Neural progenitor cell (in vitro differentiated cells): ENCODE results near the gene JAK1. TPM values are rescaled to one million over a fixed set of nuclear protein-coding genes. Genes with fewer than 3 reads are reported as not detected.
"Not testable (repeated sequence)": the region's sequence is repeated elsewhere in the genome, so short reads cannot be mapped to it uniquely, and the experiment has no call there.

Experiments
- DNase-seq: peaks from one replicate; pipeline ENCODE4 v3.0.0-alpha.2; 2016; ENCODE audit warnings: low spot score
- H2AFZ ChIP-seq: fragments of 200-600 bp; sonication (generic); replicated peaks from 2 replicates; pipeline ENCODE4 v1.6.1; 2016; ENCODE audit warnings: antibody characterized with exemption
- H3F3A ChIP-seq: fragments of 200-600 bp; sonication (generic); 2 replicates; pipeline ENCODE4 v1.6.1; 2016; ENCODE audit warnings: antibody characterized with exemption, low read depth
- H3K27ac ChIP-seq: fragments of 200-600 bp; sonication (generic); 2 replicates; pipeline ENCODE4 v1.5.1; 2016; ENCODE audit warnings: mild to moderate bottlenecking
- H3K27me3 ChIP-seq: fragments of 200-600 bp; sonication (generic); 2 replicates; pipeline ENCODE4 v1.6.1; 2016; ENCODE audit warnings: mild to moderate bottlenecking, moderate library complexity
- H3K36me3 ChIP-seq: fragments of 200-600 bp; sonication (generic); 2 replicates; pipeline ENCODE4 v1.5.1; 2016
- H3K4me1 ChIP-seq: fragments of 200-600 bp; sonication (generic); 2 replicates; pipeline ENCODE4 v1.6.1; 2016; ENCODE audit warnings: mixed run types
- H3K4me2 ChIP-seq: fragments of 200-600 bp; sonication (generic); 2 replicates; pipeline ENCODE4 v1.6.1; 2016
- H3K4me3 ChIP-seq: fragments of 200-600 bp; sonication (generic); 2 replicates; pipeline ENCODE4 v1.5.1; 2016
- H3K79me2 ChIP-seq: fragments of 200-600 bp; sonication (generic); 2 replicates; pipeline ENCODE4 v1.6.1; 2016; ENCODE audit warnings: low read depth
- H3K9ac ChIP-seq: fragments of 200-600 bp; sonication (generic); 2 replicates; pipeline ENCODE4 v1.6.1; 2016
- H3K9me3 ChIP-seq: fragments of 200-600 bp; sonication (generic); 2 replicates; pipeline ENCODE4 v1.5.1; 2016; ENCODE audit warnings: low read depth
- H4K20me1 ChIP-seq: fragments of 200-600 bp; sonication (generic); 2 replicates; pipeline ENCODE4 v1.6.1; 2016; ENCODE audit warnings: low read depth
- H3K27ac Mint-ChIP-seq: 3 replicates; pipeline ENCODE4 v1.8.0; 2021; ENCODE audit warnings: mixed read lengths
- H3K27me3 Mint-ChIP-seq: 2 replicates; pipeline ENCODE4 v1.8.0; 2022; ENCODE audit warnings: low read depth, mild to moderate bottlenecking, inconsistent platforms, moderate library complexity, mixed read lengths; ENCODE audit not compliant: insufficient read depth
- H3K36me3 Mint-ChIP-seq: 3 replicates; pipeline ENCODE4 v1.8.0; 2021; ENCODE audit warnings: mixed read lengths
- H3K4me1 Mint-ChIP-seq: 3 replicates; pipeline ENCODE4 v1.8.0; 2021; ENCODE audit warnings: mixed read lengths
- H3K4me3 Mint-ChIP-seq: 3 replicates; pipeline ENCODE4 v1.8.0; 2021; ENCODE audit warnings: mild to moderate bottlenecking, moderate library complexity, mixed read lengths
- H3K9me3 Mint-ChIP-seq: 3 replicates; pipeline ENCODE4 v1.8.0; 2020; ENCODE audit warnings: mixed read lengths
- EZH2 ChIP-seq: fragments of 200-600 bp; sonication (generic); IDR thresholded peaks from 2 replicates; pipeline ENCODE4 v1.6.1; 2017; ENCODE audit warnings: antibody characterized with exemption, mild to moderate bottlenecking, moderate library complexity
- EZH2phosphoT487 ChIP-seq: fragments of 200-600 bp; sonication (generic); IDR thresholded peaks from 2 replicates; pipeline ENCODE4 v1.6.1; 2017; ENCODE audit warnings: antibody characterized with exemption
- total RNA-seq: library from RNA; depleted of rRNA; stranded (reverse); fragments of >200 nt; gene quantifications from 2 replicates; pipeline ENCODE4 v1.2.3, GENCODE V29; 2015; ENCODE audit warnings: low replicate concordance
- TF ChIP-seq, protein P1 (sequence below): fragments of 200-600 bp; sonication (generic); IDR thresholded peaks from 2 replicates; pipeline ENCODE4 v1.5.1; 2017; ENCODE audit warnings: antibody characterized with exemption, mild to moderate bottlenecking

The JAK1 gene
- total RNA-seq, 1 donor from 2014 or later, result 6.5 TPM

DNA sequence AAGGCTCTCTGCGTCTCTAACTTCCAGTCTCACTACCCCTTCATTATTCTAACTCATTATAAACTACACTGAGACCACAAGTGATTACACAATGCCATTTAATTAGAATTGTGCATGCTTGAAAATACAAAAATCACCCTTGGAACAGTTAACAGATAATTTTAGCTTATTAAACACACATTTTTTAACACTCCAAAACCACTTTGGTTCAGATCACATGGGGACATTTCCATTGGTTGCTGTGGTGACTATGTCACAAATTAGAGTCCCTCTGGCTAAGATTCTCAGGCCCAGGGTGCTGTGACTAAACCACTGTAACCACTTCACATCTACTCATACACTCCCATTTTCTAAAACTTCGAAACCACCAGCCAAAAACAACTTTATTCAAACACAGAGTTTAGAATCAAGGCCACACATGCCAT lies 43.0 kb downstream of the JAK1 start:
- Histone ChIP-seq H3K4me1 (peaks cover 4% of the 10 kb centered on the region), H3K9ac (no peak overlapping the region), H2AFZ (no peak overlapping the region), H3K27ac (no peak overlapping the region), H3K27me3 (no peaks in the 10 kb centered on the region), H3K9me3 (no peaks in the 10 kb centered on the region), H3K4me2 (no peak overlapping the region), H3K36me3 (no peaks in the 10 kb centered on the region), H3K4me3 (no peak overlapping the region), H4K20me1 (no peaks in the 10 kb centered on the region), H3F3A (no peaks in the 10 kb centered on the region), H3K79me2 (no peaks in the 10 kb centered on the region)
- H3K36me3 Mint-ChIP-seq, result no peaks in the 10 kb centered on the region
- TF ChIP-seq EZH2, result no peak
- TF ChIP-seq EZH2phosphoT487, result no peak
- TF ChIP-seq, protein P1, sequence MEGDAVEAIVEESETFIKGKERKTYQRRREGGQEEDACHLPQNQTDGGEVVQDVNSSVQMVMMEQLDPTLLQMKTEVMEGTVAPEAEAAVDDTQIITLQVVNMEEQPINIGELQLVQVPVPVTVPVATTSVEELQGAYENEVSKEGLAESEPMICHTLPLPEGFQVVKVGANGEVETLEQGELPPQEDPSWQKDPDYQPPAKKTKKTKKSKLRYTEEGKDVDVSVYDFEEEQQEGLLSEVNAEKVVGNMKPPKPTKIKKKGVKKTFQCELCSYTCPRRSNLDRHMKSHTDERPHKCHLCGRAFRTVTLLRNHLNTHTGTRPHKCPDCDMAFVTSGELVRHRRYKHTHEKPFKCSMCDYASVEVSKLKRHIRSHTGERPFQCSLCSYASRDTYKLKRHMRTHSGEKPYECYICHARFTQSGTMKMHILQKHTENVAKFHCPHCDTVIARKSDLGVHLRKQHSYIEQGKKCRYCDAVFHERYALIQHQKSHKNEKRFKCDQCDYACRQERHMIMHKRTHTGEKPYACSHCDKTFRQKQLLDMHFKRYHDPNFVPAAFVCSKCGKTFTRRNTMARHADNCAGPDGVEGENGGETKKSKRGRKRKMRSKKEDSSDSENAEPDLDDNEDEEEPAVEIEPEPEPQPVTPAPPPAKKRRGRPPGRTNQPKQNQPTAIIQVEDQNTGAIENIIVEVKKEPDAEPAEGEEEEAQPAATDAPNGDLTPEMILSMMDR, result no peak
- no peak overlapping the region for H3K4me3 Mint-ChIP-seq
- H3K27ac Mint-ChIP-seq, result no peak overlapping the region
- H3K27me3 Mint-ChIP-seq, result no peaks in the 10 kb centered on the region
- peaks cover 10% of the 10 kb centered on the region for H3K4me1 Mint-ChIP-seq
- DNase-seq, result no peak
- H3K9me3 Mint-ChIP-seq, result peaks cover 2% of the 10 kb centered on the region

DNA sequence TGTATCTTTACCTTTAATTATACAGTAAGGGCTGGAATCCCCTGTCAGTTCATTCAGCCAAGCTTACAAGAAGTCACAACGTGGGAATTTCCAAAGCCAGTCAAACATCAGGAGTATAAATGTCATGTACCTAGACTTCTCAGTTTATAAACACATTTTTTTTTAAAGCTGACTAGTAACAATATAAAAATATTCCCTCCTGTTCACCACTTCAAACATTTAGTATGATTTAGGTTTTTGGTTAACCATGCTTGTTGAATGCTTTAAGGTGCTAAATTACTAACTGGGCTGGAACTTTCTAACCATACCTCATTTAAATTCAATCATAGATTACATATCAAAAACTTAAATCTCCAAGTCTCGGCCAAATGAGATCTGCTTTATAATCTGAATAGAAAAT lies 44.0 kb downstream of the JAK1 start:
- no peaks in the 10 kb centered on the region for H3K27me3 Mint-ChIP-seq
- Histone ChIP-seq H3K27ac (no peak overlapping the region), H4K20me1 (no peaks in the 10 kb centered on the region), H3K4me3 (no peak overlapping the region), H3K79me2 (no peaks in the 10 kb centered on the region), H3K27me3 (no peaks in the 10 kb centered on the region), H3F3A (no peaks in the 10 kb centered on the region), H3K4me1 (no peaks in the 10 kb centered on the region), H3K36me3 (no peaks in the 10 kb centered on the region), H2AFZ (no peak overlapping the region), H3K4me2 (no peak overlapping the region), H3K9ac (no peak overlapping the region), H3K9me3 (no peaks in the 10 kb centered on the region)
- no peak for DNase-seq
- no peak for TF ChIP-seq EZH2phosphoT487
- peaks cover 12% of the 10 kb centered on the region for H3K4me1 Mint-ChIP-seq
- H3K9me3 Mint-ChIP-seq, result peaks cover 2% of the 10 kb centered on the region
- no peaks in the 10 kb centered on the region for H3K36me3 Mint-ChIP-seq
- H3K27ac Mint-ChIP-seq, result no peak overlapping the region
- H3K4me3 Mint-ChIP-seq, result no peak overlapping the region

DNA sequence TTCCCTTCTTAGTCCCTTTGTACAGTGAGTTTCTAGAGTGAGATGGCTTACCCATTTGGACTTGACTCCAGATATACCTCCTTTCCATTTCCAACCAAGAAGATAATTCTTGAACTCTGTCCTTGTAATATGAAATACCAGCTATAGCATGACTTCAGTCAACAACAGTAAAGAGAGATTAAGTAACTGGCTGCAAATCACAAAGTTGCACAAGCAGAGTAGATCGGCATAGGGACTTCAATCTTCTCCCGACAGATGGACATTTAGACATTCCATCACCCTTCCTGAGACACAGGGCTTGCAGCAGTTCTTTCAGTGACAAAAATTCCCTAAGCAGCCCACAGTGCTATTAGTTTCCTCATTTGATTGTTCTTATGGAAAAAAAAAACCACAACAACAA lies 44.6 kb downstream of the JAK1 start:
- Histone ChIP-seq H3K9me3 (no peaks in the 10 kb centered on the region), H3K27me3 (no peaks in the 10 kb centered on the region), H3K9ac (no peak overlapping the region), H2AFZ (no peak overlapping the region), H3K4me2 (no peak overlapping the region), H3K36me3 (no peaks in the 10 kb centered on the region), H3F3A (no peaks in the 10 kb centered on the region), H3K27ac (no peak overlapping the region), H3K79me2 (no peaks in the 10 kb centered on the region), H3K4me1 (no peaks in the 10 kb centered on the region), H3K4me3 (no peak overlapping the region), H4K20me1 (no peaks in the 10 kb centered on the region)
- peaks cover 2% of the 10 kb centered on the region for H3K9me3 Mint-ChIP-seq
- DNase-seq, result no peak
- no peaks in the 10 kb centered on the region for H3K36me3 Mint-ChIP-seq
- peaks cover 13% of the 10 kb centered on the region for H3K4me1 Mint-ChIP-seq
- no peak overlapping the region for H3K4me3 Mint-ChIP-seq
- TF ChIP-seq EZH2, result no peak
- TF ChIP-seq, protein P1, result no peak
- no peak for TF ChIP-seq EZH2phosphoT487
- H3K27me3 Mint-ChIP-seq, result peaks cover 2% of the 10 kb centered on the region
- no peak overlapping the region for H3K27ac Mint-ChIP-seq

DNA sequence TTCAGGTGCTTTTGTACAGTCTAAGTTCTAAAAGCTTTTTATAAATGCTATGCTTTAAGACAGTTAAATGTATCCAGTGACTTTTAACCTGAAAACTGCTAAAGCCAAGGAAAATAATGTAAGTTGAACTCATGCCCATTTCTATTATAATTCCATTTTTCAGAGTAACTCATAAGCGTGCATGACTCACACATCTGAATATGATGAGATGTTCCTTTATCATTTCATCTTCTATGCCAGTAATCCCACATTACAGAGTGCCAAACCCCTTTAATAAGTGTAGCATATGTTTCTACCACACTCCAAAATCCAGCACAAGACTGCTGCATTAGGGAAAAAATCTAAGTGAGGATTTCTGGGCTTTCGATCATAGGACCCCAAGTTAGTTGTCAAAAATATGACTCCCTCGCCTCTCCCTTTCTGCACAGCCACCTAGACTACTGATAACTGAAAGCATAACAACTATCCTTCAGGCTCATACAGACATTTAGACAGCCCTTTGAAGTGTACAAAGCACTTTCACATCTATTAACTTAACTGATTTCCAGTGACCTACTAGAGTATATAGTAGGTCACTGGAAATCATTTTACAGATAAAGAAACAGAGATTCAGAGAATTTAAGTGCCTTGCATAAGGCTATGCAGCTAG lies 45.3 kb downstream of the JAK1 start:
- TF ChIP-seq EZH2phosphoT487, result no peak
- no peak for TF ChIP-seq EZH2
- TF ChIP-seq, protein P1, result no peak
- Histone ChIP-seq H3K36me3 (no peaks in the 10 kb centered on the region), H3K9me3 (no peaks in the 10 kb centered on the region), H3K79me2 (no peaks in the 10 kb centered on the region), H3K27me3 (no peaks in the 10 kb centered on the region), H3F3A (no peaks in the 10 kb centered on the region), H2AFZ (no peak overlapping the region), H3K9ac (no peak overlapping the region), H3K4me2 (no peak overlapping the region), H3K4me3 (no peak overlapping the region), H4K20me1 (no peaks in the 10 kb centered on the region), H3K4me1 (no peaks in the 10 kb centered on the region), H3K27ac (no peak overlapping the region)
- H3K4me3 Mint-ChIP-seq, result no peak overlapping the region
- no peaks in the 10 kb centered on the region for H3K36me3 Mint-ChIP-seq
- peaks cover 2% of the 10 kb centered on the region for H3K9me3 Mint-ChIP-seq
- peaks cover 13% of the 10 kb centered on the region for H3K4me1 Mint-ChIP-seq
- no peak overlapping the region for H3K27ac Mint-ChIP-seq
- H3K27me3 Mint-ChIP-seq, result peaks cover 2% of the 10 kb centered on the region
- DNase-seq, result no peak

DNA sequence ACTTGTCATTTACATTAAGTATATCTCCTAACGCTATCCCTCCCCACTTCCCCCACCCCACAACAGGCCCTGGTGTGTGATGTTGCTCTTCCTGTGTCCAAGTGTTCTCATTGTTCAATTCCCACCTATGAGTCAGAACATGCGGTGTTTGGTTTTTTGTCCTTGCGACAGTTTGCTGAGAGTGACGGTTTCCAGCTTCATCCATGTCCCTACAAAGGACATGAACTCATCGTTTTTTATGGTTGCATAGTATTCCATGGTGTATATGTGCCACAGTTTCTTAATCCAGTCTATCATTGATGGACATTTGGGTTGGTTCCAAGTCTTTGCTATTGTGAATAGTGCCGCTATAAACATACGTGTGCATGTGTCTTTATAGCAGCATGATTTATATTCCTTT lies 47.2 kb downstream of the JAK1 start:
- H3K9me3 ChIP-seq, H3K27ac ChIP-seq, H3K4me1 ChIP-seq, H3K79me2 ChIP-seq, H3K36me3 Mint-ChIP-seq, H3K27me3 Mint-ChIP-seq, H3K4me2 ChIP-seq, H3K4me3 ChIP-seq, DNase-seq, H3K27ac Mint-ChIP-seq, H4K20me1 ChIP-seq, H3F3A ChIP-seq, H3K9ac ChIP-seq, H3K36me3 ChIP-seq, H2AFZ ChIP-seq, H3K27me3 ChIP-seq, H3K4me3 Mint-ChIP-seq, H3K9me3 Mint-ChIP-seq: not testable (repeated sequence)
- H3K4me1 Mint-ChIP-seq, result peaks cover 13% of the 10 kb centered on the region
